GM12872 (cell line): ENCODE measurements around the gene YPEL3.

Source experiments
- TF ChIP-seq, protein P1 (sequence below): IDR thresholded peaks from 3 replicates; pipeline ENCODE4 v1.5.1; 2011; ENCODE audit warnings: low read depth, mild to moderate bottlenecking, low read length, moderate library complexity; ENCODE audit not compliant: insufficient read depth

YPEL3 gene

DNA sequence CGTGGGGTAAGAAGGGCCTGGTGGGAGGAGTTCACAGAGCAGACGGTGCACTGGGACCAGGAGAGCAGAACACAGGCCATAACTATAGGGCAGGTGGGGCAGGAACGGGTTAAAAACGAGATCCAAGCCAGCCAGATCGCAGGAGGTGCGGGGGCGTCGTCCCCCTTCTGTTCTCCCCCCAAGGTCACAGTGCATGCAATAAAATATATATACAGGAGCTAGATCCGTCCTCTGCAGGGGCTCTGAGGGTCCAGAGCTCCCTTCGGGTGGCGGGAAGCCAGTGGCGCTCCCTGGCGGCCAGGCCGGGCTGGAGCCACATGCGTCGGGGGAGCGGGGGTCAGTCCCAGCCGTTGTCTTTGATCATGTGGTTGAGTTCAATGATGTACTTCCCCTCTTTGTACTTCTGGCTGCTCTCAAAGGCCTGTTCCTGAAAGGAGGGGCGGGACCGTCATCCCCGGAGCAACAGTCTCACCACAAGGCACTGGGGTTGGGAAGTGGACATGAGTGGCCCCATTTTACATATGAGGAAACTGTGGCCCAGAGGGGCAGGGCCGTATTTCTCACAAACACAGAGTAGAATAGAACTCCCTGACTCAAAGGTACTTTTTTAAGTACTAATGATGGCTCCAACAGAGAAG lies 3.5 kb downstream of the YPEL3 start:
- TF ChIP-seq, protein P1, sequence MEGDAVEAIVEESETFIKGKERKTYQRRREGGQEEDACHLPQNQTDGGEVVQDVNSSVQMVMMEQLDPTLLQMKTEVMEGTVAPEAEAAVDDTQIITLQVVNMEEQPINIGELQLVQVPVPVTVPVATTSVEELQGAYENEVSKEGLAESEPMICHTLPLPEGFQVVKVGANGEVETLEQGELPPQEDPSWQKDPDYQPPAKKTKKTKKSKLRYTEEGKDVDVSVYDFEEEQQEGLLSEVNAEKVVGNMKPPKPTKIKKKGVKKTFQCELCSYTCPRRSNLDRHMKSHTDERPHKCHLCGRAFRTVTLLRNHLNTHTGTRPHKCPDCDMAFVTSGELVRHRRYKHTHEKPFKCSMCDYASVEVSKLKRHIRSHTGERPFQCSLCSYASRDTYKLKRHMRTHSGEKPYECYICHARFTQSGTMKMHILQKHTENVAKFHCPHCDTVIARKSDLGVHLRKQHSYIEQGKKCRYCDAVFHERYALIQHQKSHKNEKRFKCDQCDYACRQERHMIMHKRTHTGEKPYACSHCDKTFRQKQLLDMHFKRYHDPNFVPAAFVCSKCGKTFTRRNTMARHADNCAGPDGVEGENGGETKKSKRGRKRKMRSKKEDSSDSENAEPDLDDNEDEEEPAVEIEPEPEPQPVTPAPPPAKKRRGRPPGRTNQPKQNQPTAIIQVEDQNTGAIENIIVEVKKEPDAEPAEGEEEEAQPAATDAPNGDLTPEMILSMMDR, result peak; percentile 92

DNA sequence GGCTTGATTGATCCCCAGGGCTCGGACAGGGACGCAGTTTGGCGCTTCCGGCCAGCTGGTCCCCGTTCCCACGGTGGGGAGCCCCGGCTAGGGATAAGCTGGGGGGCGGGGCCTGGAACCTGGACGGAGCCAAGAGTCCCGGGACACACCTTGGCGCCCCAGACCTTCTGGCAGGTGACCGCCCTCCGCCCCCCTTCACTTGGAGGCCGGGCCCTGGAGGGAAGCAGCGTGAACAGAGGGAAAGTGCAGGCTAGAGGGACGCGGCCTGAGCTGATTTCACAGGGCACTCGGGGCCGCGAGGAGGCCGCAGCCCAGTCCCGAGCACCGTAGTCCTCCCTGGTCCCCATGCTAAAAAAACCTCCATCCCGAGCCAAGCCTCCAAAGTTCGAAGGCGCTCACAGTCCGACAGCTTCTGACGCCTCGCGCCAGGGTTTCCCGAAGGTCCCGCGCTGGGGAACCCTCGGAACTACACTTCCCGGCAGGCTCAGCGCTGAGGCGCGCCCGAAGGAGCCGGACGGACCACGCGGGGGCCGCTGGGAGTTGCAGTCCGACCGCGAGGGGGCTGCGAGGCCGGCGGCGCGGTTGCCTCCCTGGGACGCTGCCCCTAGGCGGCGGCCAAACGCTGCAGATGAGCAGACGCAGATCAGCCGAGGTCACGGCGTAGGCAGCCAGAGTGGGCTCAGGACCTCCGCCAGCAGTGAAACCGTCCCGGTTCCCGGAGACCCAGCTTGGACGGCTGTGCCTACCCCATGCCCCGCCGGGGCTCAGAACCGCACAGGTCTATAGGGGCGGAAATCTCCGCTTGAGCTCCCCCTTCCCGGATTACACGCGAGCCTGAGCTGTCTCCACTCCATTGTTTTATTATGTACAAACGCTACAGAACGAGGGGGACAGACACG lies 4.3 kb downstream of the YPEL3 start, which contains the start of gene TBX6:
TBX6 (minus strand) TSS at position 451 of the 899 bp plus-strand sequence. CDS start 731 bp downstream, outside the sequence.
- TF ChIP-seq, protein P1, result peak; percentile 83

DNA sequence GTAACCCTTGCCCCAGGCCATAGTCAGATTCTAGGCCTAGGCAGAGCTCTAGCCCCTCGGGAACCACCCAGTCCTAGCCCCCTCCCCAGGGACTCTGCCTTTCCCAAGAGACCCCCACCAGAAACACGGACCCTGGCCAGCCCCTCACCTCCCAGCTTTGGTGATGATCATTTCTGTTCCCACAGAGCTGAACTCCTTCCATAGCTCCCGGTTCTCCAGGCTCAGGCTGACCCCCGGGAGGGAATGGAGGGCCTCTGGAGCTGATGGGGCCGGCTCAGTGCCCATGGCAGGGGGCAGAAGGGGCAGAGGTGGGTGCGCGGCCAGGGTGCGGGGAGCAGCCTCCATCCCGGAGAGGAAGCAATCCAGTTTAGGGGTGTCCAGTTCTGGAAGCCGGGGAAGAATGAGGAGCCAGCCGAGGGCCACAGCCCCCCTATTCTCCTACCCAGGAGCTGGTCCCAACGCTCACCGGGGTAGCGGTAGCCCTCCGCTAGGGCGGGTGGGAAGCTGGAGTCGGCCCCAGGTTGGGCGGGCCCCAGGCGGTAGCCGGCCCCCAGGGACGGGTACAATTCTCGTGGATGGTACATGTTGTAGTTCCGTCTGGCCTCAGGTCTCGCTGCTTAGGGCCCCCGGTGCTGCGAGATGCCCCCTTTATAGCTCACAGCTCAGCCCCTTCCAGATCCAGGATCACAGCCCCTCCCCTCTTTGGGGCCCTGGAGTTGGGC lies 5.2 kb downstream of the YPEL3 start:
- TF ChIP-seq, protein P1, result no peak

DNA sequence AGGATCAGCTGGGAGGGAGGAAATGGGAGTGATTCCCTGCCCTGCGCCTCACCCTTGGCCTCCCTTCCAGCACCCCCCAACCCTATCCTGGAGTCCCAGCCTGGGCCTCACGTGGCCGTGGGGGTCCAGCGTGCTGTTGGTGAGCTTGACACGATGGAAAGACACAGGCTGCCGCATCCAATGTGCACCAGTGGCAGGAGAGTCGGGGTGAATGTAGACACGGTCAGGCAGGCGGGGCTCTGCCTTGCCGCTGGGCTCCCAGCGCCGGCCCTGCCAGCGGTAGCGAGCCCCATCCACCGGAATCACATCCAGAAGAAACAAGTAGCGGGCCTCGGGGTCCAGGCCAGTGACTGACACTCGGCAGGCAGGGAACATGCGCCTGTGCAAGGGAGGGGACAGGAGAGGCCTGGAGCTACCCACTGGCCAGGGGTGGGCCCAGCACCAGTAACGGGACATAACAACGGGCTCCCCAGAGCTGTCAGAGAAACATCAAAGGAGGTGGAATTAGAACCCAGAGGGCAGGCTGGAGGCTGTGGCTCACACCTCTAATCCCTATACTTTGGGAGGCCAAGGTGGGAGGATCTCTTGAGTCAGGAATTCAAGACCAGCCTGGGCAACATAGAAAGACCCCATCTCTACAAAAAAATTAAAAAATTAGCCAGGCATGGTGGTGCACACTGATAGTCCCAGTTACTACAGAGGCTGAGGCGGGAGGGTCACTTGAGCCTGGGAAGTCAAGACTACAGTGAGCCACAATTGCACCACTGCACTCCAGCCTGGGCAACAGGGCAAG lies 7.0 kb downstream of the YPEL3 start:
- TF ChIP-seq, protein P1, result no peak

DNA sequence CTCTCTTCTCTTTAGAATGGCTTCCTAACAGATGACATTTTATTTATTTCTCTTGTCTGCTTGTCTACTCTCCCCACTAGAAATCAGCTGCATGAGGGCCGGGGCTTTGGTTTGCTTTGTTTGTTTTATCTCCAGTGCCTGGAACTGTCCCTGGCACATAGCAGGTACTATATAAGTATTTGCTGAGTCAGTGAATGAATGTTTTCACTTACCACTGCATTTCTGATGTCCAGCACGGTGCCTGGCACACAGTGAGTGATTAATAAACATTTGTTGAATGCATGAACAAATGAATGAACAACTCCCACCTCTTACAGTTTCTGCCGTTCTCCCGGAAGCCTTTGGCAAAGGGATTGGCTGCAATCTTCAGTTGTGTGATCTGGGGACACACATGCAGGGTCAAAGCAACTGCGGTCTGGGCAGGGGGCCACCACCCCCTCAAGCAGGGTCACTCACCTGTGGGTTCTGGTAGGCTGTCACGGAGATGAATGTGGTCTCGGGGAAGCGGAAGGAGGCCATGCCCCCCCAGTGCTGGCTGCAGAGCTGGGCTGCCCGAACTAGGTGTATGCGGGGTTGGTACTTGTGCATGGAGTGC lies 7.7 kb downstream of the YPEL3 start:
- TF ChIP-seq, protein P1, result no peak

DNA sequence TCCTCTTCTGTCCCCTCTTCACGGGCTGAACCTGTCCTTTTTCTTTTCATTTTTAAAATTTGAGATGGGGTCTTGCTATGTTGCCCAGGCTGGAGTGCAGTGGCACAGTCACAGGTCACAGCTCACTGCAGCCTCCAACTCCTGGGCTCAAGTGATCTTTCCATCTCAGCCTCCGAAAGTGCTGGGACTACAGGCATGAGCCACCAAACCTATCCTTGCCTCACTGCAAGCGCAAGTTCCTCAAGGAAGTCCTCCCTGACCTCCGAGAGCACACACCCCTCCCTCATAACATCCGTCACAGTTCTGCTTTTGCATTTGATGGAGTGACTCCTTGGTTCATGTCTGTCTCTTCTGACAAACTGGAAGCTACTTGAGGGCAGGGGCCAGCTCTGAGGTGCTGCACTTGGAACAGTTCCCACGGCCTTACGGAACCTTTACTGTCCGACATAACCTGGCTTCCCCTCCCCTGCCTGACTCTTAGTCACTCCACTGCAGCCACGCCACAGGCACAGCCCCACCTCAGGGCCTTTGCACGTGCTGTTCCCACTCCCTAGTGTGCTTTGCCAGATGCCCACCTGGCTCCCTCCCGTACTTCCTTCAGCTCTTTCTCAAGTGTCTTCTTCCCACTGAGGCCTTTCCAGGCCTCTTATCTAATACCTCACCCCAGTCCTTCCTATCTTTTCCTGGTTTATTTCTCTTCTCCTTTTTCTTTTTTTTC lies 8.7 kb downstream of the YPEL3 start:
- TF ChIP-seq, protein P1, result no peak
